HFFc6 (cell line): ENCODE measurements around the gene SMIM13. TPM values are rescaled to one million over a fixed set of nuclear protein-coding genes. Genes with fewer than 3 reads are reported as not detected.
A peak's percentile ranks its signal among the peaks of the same experiment; 100 is the strongest.

Experiments used
- DNase-seq: peaks from one replicate; pipeline ENCODE4 v3.0.0-alpha.2; 2018
- H3K27ac Mint-ChIP-seq: 2 replicates; pipeline ENCODE4 v1.8.0; 2020; ENCODE audit warnings: mild to moderate bottlenecking, mixed read lengths
- H3K27me3 Mint-ChIP-seq: 2 replicates; pipeline ENCODE4 v1.8.0; 2021; ENCODE audit warnings: mild to moderate bottlenecking, moderate library complexity, mixed read lengths; ENCODE audit not compliant: insufficient read depth
- H3K36me3 Mint-ChIP-seq: 2 replicates; pipeline ENCODE4 v1.8.0; 2021; ENCODE audit warnings: low read depth, mixed read lengths
- H3K4me1 Mint-ChIP-seq: 2 replicates; pipeline ENCODE4 v1.8.0; 2020; ENCODE audit warnings: low read depth, mixed read lengths
- H3K4me3 Mint-ChIP-seq: 2 replicates; pipeline ENCODE4 v1.8.0; 2020; ENCODE audit warnings: mild to moderate bottlenecking, moderate library complexity, mixed read lengths
- H3K9me3 Mint-ChIP-seq: 2 replicates; pipeline ENCODE4 v1.8.0; 2020; ENCODE audit warnings: mild to moderate bottlenecking, mixed read lengths
- total RNA-seq, 6 experiments: library from RNA; stranded (reverse); fragmentation: NEBNext Ultra II Directional; extraction: Animal tissue kit (Norgen Biotek cat#: 25700); gene quantifications; 2 replicates in 1 of 6; 3 replicates in 5 of 6; pipeline ENCODE4 v1.2.3, GENCODE V29; 2021
- TF ChIP-seq, protein P1 (sequence below): fragments of 200-600 bp; sonication (generic); IDR thresholded peaks from 2 replicates; pipeline ENCODE4 v1.5.0; 2021; ENCODE audit warnings: antibody characterized with exemption, mild to moderate bottlenecking

SMIM13 gene
- total RNA-seq, 6 experiments from 2014 or later, result 11.9 to 16.5 (median 13.3) TPM

DNA sequence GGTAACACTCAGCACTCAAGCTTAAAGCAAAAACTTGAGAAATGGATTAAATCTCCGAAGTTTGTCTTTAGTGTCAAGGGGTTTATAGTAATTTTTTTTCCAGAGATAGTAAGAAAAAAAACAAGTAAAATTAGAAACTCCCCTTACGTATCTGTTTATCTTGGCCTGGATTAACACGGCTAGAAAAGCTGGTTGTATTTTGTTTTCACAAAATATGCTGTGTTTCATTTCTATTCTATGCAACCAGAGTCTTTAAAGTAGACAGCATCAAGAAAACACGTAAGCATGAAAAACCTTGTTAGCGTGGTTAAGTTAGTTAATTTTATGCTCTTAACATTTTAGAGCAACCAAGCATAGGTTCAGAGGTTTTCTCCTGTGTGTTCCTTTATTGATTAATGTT lies 39.6 kb downstream of the SMIM13 start:
- DNase-seq, result no peak
- TF ChIP-seq, protein P1, sequence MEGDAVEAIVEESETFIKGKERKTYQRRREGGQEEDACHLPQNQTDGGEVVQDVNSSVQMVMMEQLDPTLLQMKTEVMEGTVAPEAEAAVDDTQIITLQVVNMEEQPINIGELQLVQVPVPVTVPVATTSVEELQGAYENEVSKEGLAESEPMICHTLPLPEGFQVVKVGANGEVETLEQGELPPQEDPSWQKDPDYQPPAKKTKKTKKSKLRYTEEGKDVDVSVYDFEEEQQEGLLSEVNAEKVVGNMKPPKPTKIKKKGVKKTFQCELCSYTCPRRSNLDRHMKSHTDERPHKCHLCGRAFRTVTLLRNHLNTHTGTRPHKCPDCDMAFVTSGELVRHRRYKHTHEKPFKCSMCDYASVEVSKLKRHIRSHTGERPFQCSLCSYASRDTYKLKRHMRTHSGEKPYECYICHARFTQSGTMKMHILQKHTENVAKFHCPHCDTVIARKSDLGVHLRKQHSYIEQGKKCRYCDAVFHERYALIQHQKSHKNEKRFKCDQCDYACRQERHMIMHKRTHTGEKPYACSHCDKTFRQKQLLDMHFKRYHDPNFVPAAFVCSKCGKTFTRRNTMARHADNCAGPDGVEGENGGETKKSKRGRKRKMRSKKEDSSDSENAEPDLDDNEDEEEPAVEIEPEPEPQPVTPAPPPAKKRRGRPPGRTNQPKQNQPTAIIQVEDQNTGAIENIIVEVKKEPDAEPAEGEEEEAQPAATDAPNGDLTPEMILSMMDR, result no peak
- Mint-ChIP-seq H3K27ac (no peak overlapping the region), H3K27me3 (no peaks in the 10 kb centered on the region), H3K4me1 (peaks cover 43% of the 10 kb centered on the region), H3K36me3 (peaks cover 18% of the 10 kb centered on the region), H3K4me3 (no peak overlapping the region), H3K9me3 (no peaks in the 10 kb centered on the region)

DNA sequence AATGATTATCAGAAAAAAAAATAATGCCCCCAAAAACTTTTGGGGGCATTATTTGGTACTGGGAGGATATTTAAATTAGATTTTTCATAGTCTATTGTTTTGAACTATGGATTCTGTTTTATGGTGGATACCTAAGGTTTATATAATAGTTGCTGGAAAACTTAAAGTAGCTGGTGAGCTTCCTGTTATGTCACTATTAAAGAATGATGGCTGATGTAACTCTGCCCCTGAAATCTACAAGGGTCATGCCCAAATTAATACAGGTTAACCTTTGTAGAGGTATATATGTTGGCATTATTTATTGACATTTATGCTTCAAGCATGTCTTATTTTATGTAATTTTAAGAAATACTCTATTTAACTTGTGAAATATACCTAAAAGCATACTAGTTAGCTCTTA lies 43.2 kb downstream of the SMIM13 start:
- DNase-seq, result no peak
- H3K27me3 Mint-ChIP-seq, result no peaks in the 10 kb centered on the region
- H3K27ac Mint-ChIP-seq, result no peak overlapping the region
- H3K4me1 Mint-ChIP-seq, result peaks cover 42% of the 10 kb centered on the region
- no peaks in the 10 kb centered on the region for H3K9me3 Mint-ChIP-seq
- TF ChIP-seq, protein P1, result no peak
- H3K4me3 Mint-ChIP-seq, result no peak overlapping the region
- peaks cover 18% of the 10 kb centered on the region for H3K36me3 Mint-ChIP-seq

DNA sequence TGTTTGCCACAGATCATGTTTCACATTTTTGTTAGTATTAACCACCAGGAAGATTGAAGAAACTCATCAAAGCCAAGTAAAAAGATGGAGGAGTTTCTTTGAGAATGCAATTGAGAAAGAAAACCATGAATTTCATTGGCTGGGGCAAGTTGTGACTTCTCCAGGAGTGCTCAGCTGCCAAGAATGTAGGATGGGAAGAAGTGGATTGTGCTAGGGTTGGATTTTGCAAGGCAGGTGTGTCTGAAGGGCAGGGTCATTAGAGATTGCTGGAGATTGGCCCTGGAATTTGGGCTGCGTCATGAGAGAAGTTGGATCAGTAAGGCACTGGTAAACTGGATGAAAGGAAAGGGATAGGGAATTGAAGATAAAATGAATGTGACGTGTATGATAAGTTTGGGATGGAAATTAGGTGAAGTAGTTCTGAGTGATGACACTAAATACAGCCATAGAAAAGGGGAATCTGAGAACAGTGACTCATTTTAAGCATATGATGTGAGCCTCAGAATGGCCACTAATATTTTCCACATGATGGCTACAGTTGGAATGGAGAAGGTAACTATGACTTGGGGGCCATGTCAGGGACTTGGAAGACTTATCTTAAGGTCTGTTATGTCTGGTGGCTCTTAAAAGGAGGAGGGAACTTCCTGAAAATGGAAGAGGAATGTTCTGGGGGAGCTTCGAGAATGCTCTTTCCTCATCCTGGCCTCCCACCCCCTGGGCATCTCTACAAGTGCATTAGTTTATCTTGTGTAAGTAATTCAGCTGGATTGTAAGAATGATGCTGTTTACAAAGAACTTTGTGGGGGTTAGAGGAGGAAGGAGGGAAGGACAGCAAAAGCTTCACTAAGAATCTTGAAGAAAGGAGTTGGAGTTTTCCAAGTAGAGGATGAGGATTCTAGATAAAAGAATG lies 45.7 kb downstream of the SMIM13 start:
- TF ChIP-seq, protein P1, result no peak
- H3K4me1 Mint-ChIP-seq, result peaks cover 54% of the 10 kb centered on the region
- peak; percentile 52 for DNase-seq
- peak overlapping the region; percentile 56 for H3K27ac Mint-ChIP-seq
- no peaks in the 10 kb centered on the region for H3K9me3 Mint-ChIP-seq
- no peaks in the 10 kb centered on the region for H3K27me3 Mint-ChIP-seq
- H3K4me3 Mint-ChIP-seq, result peak overlapping the region; percentile 6; the same call in 1 of the 2 replicates
- peaks cover 16% of the 10 kb centered on the region for H3K36me3 Mint-ChIP-seq

DNA sequence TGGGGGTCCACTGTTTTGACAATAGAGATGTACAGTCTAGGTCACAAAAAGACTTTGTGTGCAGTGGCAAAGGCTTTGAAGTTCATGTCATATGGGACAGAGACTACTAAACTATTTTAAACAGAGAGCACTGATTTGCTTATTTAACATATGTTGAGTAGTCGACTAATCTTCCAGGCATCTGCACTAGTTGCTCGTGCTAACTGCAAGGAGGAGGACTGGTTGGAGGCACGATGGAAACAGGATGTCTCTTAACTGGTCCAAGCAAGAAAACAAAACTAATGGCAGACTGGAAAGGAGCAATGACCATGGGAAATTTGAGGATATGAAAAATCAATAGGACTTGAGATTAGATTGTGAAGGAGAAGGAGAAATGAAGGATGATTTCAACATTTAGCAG lies 46.4 kb downstream of the SMIM13 start:
- peaks cover 8% of the 10 kb centered on the region for H3K36me3 Mint-ChIP-seq
- TF ChIP-seq, protein P1, result no peak
- peak overlapping the region; percentile 56 for H3K27ac Mint-ChIP-seq
- no peaks in the 10 kb centered on the region for H3K9me3 Mint-ChIP-seq
- peak; percentile 25 for DNase-seq
- peak overlapping the region; percentile 6; the same call in 1 of the 2 replicates for H3K4me3 Mint-ChIP-seq
- H3K27me3 Mint-ChIP-seq, result no peaks in the 10 kb centered on the region
- peaks cover 58% of the 10 kb centered on the region for H3K4me1 Mint-ChIP-seq

DNA sequence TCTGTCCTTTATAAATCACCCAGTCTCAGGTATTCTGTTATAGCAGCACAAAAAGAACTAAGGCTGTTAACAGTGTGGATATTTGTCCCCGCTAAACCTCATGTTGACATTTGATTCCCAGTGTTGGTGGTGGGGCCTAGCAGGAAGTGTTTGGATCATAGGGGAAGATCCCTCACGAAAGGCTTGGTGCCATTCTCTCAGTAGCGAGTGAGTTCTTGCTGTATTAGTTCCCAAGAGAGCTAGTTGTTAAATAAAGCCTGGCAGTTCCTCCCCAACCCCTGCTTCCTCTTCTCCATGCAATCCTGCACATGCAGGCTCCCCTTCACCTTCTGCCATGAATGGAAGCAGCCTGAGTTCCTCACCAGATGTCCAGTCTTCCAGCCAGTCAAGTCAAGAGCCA lies 47.7 kb downstream of the SMIM13 start:
- Mint-ChIP-seq H3K27me3 (no peaks in the 10 kb centered on the region), H3K27ac (no peak overlapping the region), H3K4me1 (peaks cover 55% of the 10 kb centered on the region), H3K36me3 (no peaks in the 10 kb centered on the region), H3K9me3 (no peaks in the 10 kb centered on the region), H3K4me3 (no peak overlapping the region)
- TF ChIP-seq, protein P1, result no peak
- no peak for DNase-seq
